ENCODE results near the gene ZAP70. TPM values are rescaled to one million over a fixed set of nuclear protein-coding genes. Genes with fewer than 3 reads are reported as not detected.

ZAP70 gene
- total RNA-seq = not detected in 2 replicates
- polyA plus RNA-seq = 0.10 TPM in 1 of 2 replicates, not detected in the other
- polyA plus RNA-seq (2012) = not detected in 2 replicates
- not detected in 2 replicates for polyA minus RNA-seq (ENCODE audit: low replicate concordance)

- Histone ChIP-seq H3K4me1 (ENCODE audit: control insufficient read depth, extremely low read depth, insufficient read depth, low read length) (no peaks in the 10 kb centered on the region), H3K4me2 (ENCODE audit: extremely low read depth, insufficient read depth, low read length) (no peak within 1 kb of the TSS), H3K9me3 (ENCODE audit: control insufficient read depth, insufficient read depth, low read depth, low read length) (no peaks in the 10 kb centered on the region), H3K79me2 (ENCODE audit: control insufficient read depth, insufficient read depth, low read length) (no peaks in the 10 kb centered on the region), H3K27me3 (ENCODE audit: control insufficient read depth, insufficient read depth, low read length) (peaks cover 5% of the 10 kb centered on the region), H3K4me3 (replicated peaks in 1 of 4; ENCODE audit: control extremely low read depth in 1 of 4, insufficient read depth in 1 of 4, low read depth in 3 of 4, low read length in 4 of 4) (no peak within 1 kb of the TSS), H3K27ac (ENCODE audit: insufficient read depth, low read length) (no peak within 1 kb of the TSS), H2AFZ (ENCODE audit: low read length) (no peak within 1 kb of the TSS), H4K20me1 (ENCODE audit: control insufficient read depth, extremely low read depth, insufficient read depth, low read length) (no peaks in the 10 kb centered on the region), H3K9ac (ENCODE audit: insufficient read depth, low read length) (no peak within 1 kb of the TSS), H3K36me3 (ENCODE audit: control insufficient read depth, insufficient read depth, low read length) (no peaks in the 10 kb centered on the region)
- no peak for TF ChIP-seq CTCF (conservative IDR thresholded peaks at IDR 0.05 in 1 of 2, IDR thresholded peaks at IDR 0.05 in 1 of 2; ENCODE audit: low read depth in 1 of 2, low read length in 2 of 2)
- TF ChIP-seq EZH2 (IDR thresholded peaks at IDR 0.05; ENCODE audit: low read length, missing control alignments) = no peak
- DNase-seq (ENCODE audit: low read depth in 2 of 2) = no peak
Measured at GRCh38 chr2:97713296-97714083, at the start of gene ZAP70. TSS of gene ZAP70 (plus strand) at chr2:97713576. CDS start at chr2:97724037, 10,461 bp downstream.

GRCh38 chr2:97663626-97663961 lies 49.8 kb upstream of the ZAP70 start:
- H3K27me3 ChIP-seq (ENCODE audit: control insufficient read depth, insufficient read depth, low read length) = no peaks in the 10 kb centered on the region
- no peak for DNase-seq (ENCODE audit: low read depth in 2 of 2)
- no peak for TF ChIP-seq CTCF (conservative IDR thresholded peaks at IDR 0.05 in 1 of 2, IDR thresholded peaks at IDR 0.05 in 1 of 2; ENCODE audit: low read depth in 1 of 2, low read length in 2 of 2)
- no peak for TF ChIP-seq EZH2 (IDR thresholded peaks at IDR 0.05; ENCODE audit: low read length, missing control alignments)
- peak overlapping the region; percentile 27 for H2AFZ ChIP-seq (ENCODE audit: low read length)
- H3K4me3 ChIP-seq (replicated peaks in 1 of 4; ENCODE audit: control extremely low read depth in 1 of 4, insufficient read depth in 1 of 4, low read depth in 3 of 4, low read length in 4 of 4) = peak overlapping the region; percentile 61 to 92 (median 80)
- H4K20me1 ChIP-seq (ENCODE audit: control insufficient read depth, extremely low read depth, insufficient read depth, low read length) = no peaks in the 10 kb centered on the region
- H3K79me2 ChIP-seq (ENCODE audit: control insufficient read depth, insufficient read depth, low read length) = peaks cover 33% of the 10 kb centered on the region
- peaks cover 11% of the 10 kb centered on the region for H3K4me1 ChIP-seq (ENCODE audit: control insufficient read depth, extremely low read depth, insufficient read depth, low read length)
- H3K9ac ChIP-seq (ENCODE audit: insufficient read depth, low read length) = peak overlapping the region; percentile 96
- peak overlapping the region; percentile 97 for H3K27ac ChIP-seq (ENCODE audit: insufficient read depth, low read length)
- H3K4me2 ChIP-seq (ENCODE audit: extremely low read depth, insufficient read depth, low read length) = peak overlapping the region; percentile 84
- peaks cover 12% of the 10 kb centered on the region for H3K36me3 ChIP-seq (ENCODE audit: control insufficient read depth, insufficient read depth, low read length)
- H3K9me3 ChIP-seq (ENCODE audit: control insufficient read depth, insufficient read depth, low read depth, low read length) = no peaks in the 10 kb centered on the region

GRCh38 chr2:97663962-97664635 lies 49.3 kb upstream of the ZAP70 start, which contains the start of gene ACTR1B:
TSS of gene ACTR1B (minus strand) at chr2:97664044. CDS start at chr2:97663890, 154 bp downstream.
- Histone ChIP-seq H3K9ac (ENCODE audit: insufficient read depth, low read length) (peak within 1 kb of the TSS; percentile 96), H3K36me3 (ENCODE audit: control insufficient read depth, insufficient read depth, low read length) (peaks cover 9% of the 10 kb centered on the region), H3K27ac (ENCODE audit: insufficient read depth, low read length) (peak within 1 kb of the TSS; percentile 97), H3K27me3 (ENCODE audit: control insufficient read depth, insufficient read depth, low read length) (no peaks in the 10 kb centered on the region), H2AFZ (ENCODE audit: low read length) (peak within 1 kb of the TSS; percentile 71), H3K4me3 (replicated peaks in 1 of 4; ENCODE audit: control extremely low read depth in 1 of 4, insufficient read depth in 1 of 4, low read depth in 3 of 4, low read length in 4 of 4) (peak within 1 kb of the TSS; percentile 61 to 92 (median 80)), H3K9me3 (ENCODE audit: control insufficient read depth, insufficient read depth, low read depth, low read length) (no peaks in the 10 kb centered on the region), H3K79me2 (ENCODE audit: control insufficient read depth, insufficient read depth, low read length) (peaks cover 33% of the 10 kb centered on the region), H4K20me1 (ENCODE audit: control insufficient read depth, extremely low read depth, insufficient read depth, low read length) (no peaks in the 10 kb centered on the region), H3K4me1 (ENCODE audit: control insufficient read depth, extremely low read depth, insufficient read depth, low read length) (peaks cover 11% of the 10 kb centered on the region), H3K4me2 (ENCODE audit: extremely low read depth, insufficient read depth, low read length) (peak within 1 kb of the TSS; percentile 84)
- no peak for TF ChIP-seq EZH2 (IDR thresholded peaks at IDR 0.05; ENCODE audit: low read length, missing control alignments)
- TF ChIP-seq CTCF (conservative IDR thresholded peaks at IDR 0.05 in 1 of 2, IDR thresholded peaks at IDR 0.05 in 1 of 2; ENCODE audit: low read depth in 1 of 2, low read length in 2 of 2) = peak; percentile 59 to 66
- DNase-seq (ENCODE audit: low read depth in 2 of 2) = peak; percentile 97 to 98

All from fibroblast of lung (primary cell).